ENCODE data around the gene AGBL5.
"Not testable (repeated sequence)": the region's sequence is repeated elsewhere in the genome, so short reads cannot be mapped to it uniquely, and the experiment has no call there.

AGBL5 gene

DNA sequence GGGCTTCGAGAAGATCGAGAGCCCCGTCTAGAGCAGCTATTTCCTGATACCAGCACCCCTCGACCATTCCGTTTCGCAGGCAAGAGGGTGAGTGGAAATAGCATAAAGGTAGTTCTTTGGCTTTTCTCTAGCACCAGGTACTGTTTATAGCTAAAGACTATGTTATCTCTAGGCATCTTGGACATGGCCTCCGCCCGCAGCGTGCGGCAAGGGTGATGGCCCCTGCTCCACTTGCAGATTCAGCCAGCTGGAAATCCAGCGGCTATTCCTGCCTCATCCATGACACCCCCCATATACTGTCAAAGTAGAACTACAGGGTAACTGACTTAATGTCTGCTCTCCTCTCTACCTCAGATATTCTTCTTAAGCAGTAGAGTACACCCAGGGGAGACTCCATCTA lies 3.3 kb downstream of the AGBL5 start:
- no peak for DNase-seq

DNA sequence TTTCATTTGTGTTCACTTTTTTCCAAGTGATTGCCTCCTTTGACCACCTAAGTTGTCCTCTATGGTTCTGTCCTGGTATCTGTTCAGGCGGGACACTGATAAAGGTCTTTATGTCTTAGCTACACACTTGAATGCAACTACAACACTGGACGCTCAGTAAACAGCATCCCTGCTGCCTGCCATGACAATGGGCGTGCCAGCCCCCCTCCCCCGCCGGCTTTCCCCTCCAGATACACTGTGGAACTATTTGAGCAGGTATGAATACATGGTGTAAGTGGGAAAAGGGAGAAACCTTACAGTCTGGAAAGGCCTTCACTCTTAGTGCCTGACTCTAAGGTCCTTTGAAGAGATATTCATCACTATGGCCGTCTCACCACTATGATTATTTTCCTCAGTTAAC lies 5.7 kb downstream of the AGBL5 start:
- DNase-seq: no peak

DNA sequence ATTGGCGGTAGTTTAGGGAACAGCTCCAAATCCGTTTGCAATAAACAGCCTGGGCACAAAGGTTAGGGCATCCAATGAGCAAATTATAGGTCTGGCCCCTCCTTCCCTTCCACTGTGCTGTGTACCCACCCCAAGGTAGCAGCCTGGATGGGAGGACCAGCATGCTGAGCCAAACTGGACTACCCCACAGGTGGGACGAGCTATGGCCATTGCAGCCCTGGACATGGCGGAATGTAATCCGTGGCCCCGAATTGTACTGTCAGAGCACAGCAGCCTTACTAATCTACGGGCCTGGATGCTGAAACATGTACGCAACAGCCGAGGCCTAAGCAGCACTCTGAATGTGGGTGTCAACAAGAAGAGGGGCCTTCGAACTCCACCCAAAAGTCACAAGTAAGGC lies 6.7 kb downstream of the AGBL5 start:
- DNase-seq: no peak

DNA sequence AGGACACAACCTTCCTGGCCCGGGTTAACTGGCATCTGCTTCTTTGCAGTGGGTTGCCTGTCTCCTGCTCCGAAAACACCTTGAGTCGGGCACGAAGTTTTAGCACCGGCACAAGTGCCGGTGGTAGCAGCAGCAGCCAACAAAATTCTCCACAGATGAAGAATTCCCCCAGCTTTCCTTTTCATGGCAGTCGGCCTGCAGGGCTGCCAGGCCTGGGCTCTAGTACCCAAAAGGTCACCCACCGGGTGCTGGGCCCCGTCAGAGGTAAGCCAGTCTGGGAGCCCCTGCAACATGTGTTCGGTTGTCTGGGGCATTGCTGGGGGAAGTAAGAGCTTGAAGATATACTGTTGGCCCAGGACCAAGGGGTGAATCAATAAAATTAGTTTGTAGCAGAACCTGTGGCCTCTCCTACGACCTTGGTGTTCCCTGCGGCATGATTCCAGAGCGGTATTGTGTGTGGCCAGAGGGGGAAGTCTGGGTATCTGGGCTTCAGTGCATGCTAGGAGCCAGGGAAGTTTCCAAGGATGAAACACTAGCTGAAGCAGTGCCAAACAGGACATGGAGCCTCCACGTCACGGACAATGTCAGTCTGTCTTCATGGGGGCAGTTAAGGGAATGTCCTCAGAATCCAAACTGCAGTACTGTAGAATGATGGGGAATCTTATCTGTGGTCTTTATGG lies 7.8 kb downstream of the AGBL5 start:
- DNase-seq: no peak

DNA sequence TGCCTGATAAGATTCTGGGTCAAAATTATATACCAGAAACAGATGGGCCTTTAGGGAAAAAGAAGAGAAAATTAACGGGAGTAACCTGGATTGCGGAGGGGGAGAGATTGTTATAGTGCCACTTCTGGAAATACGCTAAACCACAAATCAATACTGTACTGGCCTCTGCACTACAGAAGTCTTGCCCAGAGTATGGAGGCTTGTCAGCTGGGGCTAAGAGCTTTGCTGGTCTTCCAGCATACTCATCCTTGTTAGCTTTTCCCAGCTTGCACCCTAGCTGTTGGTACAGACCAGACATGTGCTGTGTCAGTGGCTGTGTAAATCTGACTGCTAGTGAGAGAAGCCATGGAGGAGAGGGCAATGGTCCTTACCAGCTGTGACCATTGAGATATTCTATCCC lies 8.9 kb downstream of the AGBL5 start:
- DNase-seq: no peak

DNA sequence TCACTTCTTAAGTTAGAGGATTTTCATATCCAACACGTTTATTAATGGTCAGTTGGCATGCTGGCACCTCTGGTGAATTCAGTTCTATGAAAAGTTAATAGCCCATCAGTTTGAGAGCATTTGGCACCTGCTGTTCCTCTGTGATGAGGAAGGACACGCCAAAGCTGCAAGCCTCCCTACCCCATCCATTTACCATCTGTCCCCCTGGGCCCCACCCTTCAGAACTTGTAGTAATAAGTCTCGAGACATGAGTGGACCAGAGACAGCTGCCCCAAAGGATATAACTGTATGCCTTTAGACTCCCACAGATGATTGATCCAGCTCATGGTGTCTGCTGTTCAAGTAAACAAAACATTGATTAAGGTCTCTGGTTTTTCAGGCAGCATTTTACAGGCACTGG lies 13.7 kb downstream of the AGBL5 start:
- DNase-seq: no peak

DNA sequence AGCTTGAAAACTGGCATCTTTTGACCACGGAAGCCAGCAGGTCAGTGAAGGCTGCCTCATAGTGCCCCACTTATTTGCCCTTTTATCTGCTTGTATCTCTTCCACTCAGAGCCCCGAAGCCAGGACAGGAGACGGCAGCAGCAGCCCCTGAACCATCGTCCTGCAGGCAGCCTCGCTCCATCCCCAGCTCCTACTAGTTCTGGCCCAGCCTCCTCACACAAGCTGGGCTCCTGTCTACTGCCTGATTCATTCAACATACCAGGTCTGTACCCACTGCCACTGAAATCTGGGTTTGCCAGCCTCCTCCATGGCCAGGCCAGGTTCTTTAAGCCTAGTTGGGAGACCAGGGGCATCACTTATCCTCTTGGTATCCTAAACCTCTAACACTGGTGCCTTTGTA lies 15.9 kb downstream of the AGBL5 start:
- no peak for DNase-seq

DNA sequence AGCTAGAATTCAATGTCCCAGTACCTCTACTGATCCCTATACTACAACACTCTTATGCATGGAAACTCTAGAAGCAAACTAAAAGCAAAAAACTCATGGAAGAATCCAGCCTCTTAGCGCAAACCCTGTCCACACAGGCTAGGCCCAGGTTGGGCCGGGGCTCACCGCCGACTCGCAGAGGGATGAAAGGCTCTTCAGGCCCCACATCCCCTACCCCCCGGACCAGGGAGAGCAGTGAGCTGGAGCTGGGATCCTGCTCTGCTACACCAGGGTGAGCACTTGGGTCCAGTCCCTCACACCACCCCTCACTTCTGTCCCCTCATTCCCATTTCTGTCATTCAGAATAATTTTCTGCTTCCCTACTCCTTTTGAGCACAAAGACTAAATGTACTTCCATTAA lies 18.0 kb downstream of the AGBL5 start:
- no peak for DNase-seq

DNA sequence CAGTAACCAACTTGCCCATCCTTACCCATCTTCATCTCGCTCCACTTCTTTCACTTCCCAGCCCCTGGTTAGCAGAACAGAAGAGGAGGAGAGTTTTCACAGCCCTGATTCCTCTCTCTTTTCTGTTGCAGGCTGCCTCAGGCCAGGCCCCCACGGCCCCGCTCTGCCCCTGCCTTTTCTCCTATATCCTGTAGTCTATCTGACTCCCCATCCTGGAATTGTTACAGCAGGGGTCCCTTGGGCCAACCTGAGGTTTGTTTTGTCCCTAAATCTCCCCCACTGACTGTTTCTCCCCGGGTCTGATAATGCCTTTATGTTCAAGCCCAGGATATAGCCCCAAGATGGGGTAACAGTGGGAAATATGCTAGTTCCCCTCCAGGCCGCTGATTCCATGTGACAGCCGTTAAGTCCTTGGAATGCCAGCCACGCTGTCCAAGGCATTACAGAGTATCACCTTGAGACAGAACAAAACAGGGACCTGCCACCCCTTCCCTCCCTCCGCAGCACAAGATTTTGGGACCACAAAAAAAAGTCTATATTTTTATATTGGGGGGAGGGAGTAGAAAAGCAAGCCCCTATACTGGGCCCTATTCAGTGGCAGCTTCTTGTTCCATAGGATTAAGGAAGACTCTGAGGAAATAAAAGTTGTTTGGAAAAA lies 18.6 kb downstream of the AGBL5 start:
- DNase-seq: no peak

DNA sequence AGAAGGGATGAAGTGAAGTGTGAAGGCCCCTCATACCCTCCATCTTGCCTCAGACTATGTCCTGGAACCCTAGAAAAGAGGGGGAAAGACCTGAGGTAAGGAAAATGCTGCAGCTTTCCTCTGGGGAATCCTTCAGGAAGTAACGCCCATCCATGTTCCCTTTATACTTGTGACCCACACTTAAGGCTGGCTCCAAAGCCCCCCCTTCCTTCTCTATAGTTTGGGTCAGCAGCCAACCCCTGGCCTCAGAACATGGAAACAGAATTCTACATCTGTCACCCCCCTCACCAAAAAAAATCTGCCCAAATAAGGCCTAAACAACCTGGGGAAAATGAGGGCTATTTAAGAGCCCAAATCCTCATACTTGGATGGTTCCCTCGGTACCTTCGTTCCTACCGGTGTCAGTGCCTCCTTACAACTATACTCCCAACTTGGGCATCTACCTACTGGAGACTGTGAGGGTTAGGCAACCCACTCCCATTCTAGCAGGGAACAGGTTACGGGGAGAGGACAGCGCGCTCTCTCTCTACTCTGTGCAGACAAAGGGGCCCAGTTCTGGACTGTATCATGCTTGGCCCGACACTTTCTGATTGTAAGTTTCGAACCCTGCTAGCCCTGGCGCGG lies 19.3 kb downstream of the AGBL5 start:
- DNase-seq: no peak

DNA sequence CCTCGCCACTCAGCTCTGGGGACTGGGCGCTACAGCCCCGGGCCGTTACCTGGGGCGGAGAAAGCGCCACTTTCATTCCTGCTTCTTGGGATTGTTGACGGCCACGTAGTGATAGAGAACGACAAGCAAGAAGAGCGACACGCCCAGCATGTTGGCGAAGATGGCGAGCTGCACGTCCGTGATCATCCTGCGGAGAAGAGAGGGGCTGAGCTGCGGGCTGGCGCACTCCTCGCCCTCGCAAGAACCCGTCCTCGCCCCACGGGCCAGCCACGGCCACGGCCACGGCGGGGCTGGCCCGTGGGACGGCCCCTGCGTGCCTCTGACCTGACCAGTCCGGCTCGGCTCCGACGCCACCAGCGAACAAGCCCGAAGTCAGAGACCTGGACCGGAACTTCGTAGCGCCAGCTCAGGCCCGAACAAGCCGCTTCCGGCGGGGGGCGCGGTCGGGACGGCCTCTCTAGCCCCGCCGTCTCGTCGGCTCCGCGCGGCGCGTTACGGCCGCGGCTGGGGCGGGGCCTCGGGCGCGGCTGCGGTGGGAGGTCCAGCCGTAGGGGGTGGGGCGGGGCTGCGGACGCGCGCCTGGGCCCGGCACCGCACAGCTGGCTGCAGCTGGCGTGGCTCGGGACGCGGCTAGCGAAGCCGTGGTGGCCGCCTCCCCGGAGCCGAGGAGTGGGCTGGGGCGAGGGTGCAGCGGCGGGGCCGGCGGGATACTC lies 20.0 kb downstream of the AGBL5 start, which contains the start of gene OST4:
OST4 (minus strand) TSS at position 378 of the 713 bp plus-strand sequence.
- peak; percentile 92 for DNase-seq

DNA sequence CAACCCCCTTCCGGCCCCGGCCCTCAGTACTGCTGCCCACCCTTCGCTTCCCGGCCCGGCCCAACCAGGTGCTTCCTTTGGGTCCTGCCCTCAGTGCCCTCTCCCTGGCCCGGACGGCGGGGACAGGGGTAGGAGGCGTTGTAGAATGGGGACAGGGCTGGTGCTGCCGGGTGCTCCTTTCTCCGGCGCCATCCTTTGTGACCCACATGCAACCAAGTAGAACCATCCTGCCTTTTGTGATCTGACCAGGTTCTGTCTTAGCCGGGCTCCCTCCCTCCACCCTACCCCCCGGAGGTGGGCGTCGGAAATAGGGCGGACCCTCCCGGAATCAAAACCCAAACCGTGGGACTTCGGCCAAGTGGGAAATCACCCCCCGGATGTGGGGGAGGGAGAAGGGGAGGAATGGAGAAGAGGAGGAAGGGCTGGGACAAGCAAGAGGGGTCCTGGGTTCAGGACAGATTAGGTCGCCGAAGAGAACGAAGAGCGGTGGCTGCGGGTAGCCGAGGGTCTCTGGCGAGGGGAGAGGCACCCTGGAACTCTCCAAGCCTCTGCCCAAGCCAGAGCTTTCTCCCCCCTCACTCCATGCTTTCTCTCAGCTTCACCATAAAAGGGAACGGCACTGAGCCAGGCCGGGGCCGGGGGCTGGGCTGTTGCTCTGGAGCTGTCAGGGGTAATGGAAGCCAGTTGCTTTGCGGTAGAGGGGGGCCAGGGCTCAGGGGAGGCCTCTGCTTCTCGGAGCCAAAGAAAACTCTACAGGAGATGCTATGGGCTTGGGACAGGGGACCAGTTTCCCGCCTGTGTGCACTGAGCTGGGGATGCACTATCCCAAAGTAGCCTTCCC lies 20.7 kb downstream of the AGBL5 start:
- DNase-seq: peak; percentile 72

DNA sequence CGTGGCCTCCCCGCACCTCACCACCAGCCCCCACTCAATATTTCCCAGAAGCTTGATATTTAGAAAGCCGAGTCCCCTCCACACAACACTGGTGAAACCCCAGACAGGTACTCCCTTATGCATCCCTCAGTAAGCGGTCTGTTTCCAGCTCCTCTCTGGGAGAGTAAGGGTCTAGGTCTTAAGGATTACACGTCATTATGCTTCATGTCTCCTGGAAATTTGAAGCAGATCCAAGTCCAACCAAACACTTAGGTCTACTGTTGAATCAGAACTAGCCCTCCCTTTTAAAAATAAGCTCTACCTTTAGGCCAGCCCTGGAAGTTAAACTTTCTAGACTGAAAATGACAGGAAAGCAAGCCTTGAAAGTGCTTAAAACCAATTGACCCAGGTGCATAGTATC lies 21.5 kb downstream of the AGBL5 start:
- DNase-seq: no peak

DNA sequence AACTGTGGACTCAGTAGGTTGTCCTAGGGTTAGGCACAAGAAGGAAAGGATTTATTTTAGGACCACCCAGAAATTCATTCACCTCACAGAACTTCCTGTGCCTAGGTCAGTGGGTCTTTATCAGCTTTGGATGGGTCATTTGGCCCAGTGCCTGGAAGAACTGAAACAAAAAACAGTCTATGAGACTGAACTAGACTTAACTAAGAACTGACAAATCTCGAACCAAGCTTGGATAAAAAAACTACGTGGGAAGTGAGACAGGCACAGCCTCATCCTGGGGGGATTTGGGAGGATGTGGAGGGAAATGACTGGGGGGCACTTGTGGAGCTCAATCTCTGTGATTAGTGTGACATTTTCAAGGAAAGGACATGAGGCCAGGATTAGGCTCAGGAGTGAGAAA lies 22.3 kb downstream of the AGBL5 start:
- DNase-seq: no peak

DNA sequence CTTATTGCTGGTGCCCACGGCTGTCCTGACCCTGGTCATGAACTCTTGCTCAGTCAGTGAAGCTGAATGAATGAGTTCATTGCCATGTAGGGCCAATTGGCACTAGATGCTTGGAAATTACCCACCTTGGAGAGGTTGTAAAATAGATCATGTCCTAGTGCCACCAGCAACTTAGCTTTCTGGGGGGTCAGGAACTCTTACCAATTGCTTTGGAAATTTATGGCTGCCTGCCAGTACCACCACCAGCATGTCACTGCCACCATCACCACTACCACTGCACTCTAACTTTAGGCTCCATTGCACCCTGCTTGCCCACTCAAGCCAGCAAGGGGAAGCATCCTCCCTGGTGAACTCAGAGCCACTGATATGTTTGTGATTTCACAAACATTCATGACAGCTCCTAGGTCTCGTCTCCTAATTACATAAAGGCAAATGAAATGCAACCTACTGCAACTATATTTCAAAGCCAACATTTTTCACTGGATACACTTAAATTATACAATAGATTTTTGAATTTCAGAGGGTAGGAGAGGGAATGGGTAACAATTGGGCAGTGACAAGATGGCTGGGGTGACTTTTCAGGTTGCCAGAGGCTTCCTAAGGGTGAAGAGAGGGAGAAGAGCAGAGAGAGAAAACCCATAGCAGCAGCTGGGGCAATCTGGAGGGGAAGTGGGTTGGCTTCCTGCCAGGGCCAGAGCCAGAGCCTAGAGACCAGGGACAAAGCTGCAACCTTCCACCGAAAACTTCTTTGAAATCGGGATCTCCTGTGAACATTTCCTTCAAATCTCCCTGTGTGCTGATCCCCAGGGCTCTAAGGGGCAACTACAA lies 23.5 kb downstream of the AGBL5 start:
- peak; percentile 57 for DNase-seq

DNA sequence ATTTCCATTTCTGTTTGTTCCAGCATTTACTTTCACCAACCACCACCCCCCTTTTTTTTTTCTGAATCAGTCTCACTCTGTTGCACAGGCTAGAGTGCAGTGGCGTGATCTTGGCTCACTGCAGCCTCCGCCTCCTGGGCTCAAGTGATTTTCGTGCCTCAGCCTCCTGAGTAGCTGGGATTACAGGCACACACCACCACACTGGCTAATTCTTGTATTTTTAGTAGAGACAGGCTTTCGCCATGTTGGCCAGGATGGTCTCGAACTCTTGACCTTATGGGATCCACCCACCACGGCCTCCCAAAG lies 24.1 kb downstream of the AGBL5 start:
- not testable (repeated sequence) for DNase-seq

DNA sequence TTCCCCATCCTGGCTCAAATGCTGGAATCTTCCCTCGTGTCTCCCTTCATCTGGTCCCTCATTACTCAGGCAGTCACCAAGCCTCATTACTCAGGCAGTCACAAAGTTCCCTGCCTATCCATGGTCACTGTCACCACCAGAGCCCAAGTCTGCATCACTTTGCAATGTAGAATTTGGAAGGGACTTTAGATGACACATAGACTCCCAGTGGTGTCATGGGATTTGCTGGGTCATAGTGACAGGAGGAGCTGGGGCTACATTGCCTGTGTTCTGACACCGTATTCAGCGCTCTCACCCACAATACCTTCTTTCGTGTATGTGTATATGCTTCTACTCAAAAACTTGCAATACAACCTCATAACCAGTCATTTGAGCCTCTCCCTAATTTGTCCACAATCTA lies 24.9 kb downstream of the AGBL5 start:
- DNase-seq: no peak

DNA sequence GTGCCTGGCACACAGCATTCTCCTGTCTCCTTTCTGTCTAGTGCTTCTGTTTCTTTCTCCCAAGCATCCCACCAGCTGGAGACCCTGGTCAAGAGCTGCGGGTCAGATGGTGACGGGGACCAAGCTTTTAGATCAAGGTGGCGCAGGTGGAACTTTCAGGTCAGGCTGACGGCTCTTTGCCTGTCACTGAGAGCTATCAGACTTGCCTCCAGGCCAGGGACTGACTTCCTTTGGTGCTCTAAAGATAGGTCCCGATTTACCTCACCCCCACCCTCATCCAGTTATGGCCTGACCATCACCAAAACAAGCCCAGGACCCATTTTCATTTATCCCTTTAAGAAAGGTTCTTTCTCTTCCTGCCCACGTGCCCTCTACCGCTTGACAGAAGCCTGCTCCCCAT lies 25.8 kb downstream of the AGBL5 start:
- no peak for DNase-seq

DNA sequence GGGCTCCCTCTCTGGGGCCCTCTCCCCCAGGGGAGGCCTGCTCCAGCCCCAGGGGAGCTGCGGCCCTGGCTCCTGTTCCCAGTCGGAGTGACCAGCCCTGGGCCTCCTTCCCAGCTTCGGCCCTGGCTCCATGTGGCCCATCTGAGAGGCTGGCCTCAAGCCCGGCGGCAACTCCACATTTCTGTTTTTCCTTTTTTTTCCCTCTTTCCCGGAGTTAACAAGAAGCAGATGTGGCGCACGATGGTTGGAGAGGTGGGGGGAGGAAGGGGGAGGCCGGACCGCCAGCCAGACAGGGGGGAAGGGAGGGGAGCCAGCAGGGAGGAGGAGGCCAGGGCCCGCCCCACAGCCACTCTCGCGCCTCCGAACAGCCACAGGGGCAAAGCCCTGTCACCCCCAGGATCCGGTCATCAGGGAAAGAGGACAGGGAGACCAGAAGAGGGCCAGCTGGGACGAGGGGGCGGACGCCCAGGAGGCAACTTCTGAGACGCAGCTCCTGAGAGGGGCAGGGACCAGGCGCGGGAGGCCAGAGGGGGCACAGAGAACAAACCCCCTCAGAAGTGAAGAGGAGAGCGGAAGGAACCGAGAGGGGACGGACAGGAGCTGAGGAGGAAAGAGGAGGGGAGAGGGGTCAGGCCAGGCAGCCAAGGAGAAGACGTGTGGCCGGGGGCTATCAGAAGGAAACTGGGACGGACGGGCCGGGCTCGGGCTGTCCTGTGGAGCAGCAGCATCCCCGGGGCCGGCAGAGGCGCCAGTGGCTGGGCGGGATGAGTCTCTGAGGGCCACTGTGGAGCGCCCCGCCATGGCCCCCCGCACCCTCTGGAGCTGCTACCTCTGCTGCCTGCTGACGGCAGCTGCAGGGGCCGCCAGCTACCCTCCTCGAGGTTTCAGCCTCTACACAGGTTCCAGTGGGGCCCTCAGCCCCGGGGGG lies 27.1 kb downstream of the AGBL5 start, which contains the start of gene EMILIN1:
EMILIN1 (plus strand) TSS at position 349 of the 928 bp plus-strand sequence; CDS start at position 800, 451 bp downstream.
- no peak for DNase-seq

DNA sequence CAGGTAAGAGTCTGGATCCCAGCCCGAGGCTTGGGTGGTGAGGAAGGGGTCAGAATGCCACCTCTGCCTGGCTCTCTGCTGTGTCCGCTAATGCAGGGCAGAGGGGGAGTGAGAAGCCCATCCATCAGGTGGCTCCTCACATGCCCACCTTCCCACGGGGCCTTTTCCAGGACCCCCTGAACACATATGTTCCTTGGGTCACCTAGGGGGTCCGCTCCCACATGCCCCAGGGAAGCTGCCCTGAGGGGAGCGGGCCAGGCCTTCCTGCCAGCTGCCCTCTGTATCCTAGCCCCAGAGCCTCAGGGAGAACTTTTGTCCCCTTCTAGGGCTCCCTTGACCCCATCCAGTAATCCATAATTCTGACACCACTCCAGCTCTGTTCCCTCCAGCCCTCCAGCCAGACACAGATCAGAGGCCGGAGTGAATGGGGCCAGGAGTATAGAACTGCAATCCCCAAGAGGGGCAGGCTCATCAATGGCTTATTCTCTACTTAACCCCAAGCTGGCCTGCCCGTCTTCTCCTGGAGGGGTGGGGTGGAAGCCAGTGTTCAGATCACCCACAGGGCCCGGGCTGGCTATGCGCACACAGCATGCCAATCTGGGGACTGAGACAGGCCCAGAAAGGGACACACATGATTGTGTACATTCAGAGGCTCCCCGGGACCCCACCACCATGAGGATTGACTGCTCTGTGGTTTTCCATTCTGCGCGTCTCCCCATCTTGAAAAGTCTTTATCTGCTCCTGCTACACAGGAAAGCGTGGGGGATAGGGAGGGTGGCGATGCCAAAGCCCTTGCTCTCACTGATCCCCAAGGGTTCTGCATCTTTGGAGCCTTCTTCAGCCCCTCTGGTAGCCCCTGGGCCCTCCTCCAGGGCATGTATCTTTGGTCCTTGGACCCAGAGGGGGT lies 28.0 kb downstream of the AGBL5 start:
- no peak for DNase-seq
